ENCODE measurements around the gene COMT.
A peak's percentile ranks its signal among the peaks of the same experiment; 100 is the strongest.
"Not testable (repeated sequence)": the region's sequence is repeated elsewhere in the genome, so short reads cannot be mapped to it uniquely, and the experiment has no call there.

Gene COMT

GRCh38 chr22:19901577-19902244 is 39.9 kb upstream of the COMT start:
- Histone ChIP-seq H3K36me3 (ENCODE audit: insufficient read depth, low read length) (no peaks in the 10 kb centered on the region), H3K9ac (ENCODE audit: low read depth, low read length) (no peak overlapping the region), H3K27me3 (ENCODE audit: insufficient read depth, low read length) (no peaks in the 10 kb centered on the region), H3K4me1 (ENCODE audit: insufficient read depth, low read length) (peaks cover 10% of the 10 kb centered on the region; the same call in 1 of the 2 replicates), H3K4me3 (ENCODE audit: low read length) (no peak overlapping the region), H3K27ac (ENCODE audit: low read depth, low read length) (no peak overlapping the region), H3K9me3 (ENCODE audit: insufficient read depth, low read depth, low read length) (no peaks in the 10 kb centered on the region)
- WGBS = 91% methylated on average over 11 of the region's 11 CpGs

DNA sequence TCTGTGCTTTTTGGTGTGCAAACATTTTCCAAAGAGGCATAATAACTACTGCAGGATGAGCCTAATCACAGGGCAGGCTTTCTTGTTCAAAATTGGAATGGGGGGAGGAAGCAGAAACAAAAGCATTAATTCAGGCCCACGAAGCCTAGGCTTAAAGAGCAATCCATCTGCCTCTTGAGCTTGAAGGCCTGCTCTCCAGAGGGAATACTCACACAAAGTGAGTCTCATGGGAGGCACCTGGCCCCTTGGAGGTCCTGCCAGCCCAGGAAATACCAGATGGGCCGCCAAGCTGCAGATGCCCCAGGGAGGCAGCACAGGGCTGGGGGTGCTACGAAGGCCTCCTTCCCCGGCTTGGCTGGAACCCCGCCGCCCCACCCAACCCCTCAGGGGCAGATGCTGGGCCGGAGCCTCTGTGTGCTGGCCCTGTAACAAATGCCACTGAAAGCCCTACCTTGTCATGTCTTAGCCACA is 39.3 kb upstream of the COMT start:
- Histone ChIP-seq H3K27ac (ENCODE audit: low read depth, low read length) (no peak overlapping the region), H3K9me3 (ENCODE audit: insufficient read depth, low read depth, low read length) (no peaks in the 10 kb centered on the region), H3K36me3 (ENCODE audit: insufficient read depth, low read length) (no peaks in the 10 kb centered on the region), H3K27me3 (ENCODE audit: insufficient read depth, low read length) (no peaks in the 10 kb centered on the region), H3K9ac (ENCODE audit: low read depth, low read length) (no peak overlapping the region), H3K4me1 (ENCODE audit: insufficient read depth, low read length) (peaks cover 10% of the 10 kb centered on the region; the same call in 1 of the 2 replicates), H3K4me3 (ENCODE audit: low read length) (no peak overlapping the region)
- 90% methylated on average over 7 of the region's 7 CpGs for WGBS

DNA sequence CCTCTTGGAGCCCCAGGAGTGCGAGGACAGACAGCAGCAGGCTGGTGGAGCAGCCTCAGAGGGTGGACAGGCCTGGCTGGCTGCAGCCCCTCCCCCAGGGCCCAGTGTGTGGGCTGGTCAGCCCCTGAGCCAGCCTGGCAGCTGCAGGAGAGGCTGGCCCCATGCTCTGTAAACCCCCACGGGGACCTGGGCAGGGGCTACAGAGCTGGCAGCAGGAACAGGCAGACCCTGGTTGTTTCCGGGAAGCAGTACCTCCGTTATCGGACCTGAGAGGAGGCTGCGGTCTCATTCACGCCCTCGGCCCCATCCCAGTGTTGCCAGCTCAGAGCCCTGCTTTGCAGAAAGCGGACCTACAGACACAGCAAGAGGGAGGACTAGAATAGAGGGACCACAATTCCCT is 38.5 kb upstream of the COMT start:
- Histone ChIP-seq H3K4me1 (ENCODE audit: insufficient read depth, low read length) (peaks cover 10% of the 10 kb centered on the region; the same call in 1 of the 2 replicates), H3K27me3 (ENCODE audit: insufficient read depth, low read length) (no peaks in the 10 kb centered on the region), H3K36me3 (ENCODE audit: insufficient read depth, low read length) (no peaks in the 10 kb centered on the region), H3K4me3 (ENCODE audit: low read length) (no peak overlapping the region), H3K9ac (ENCODE audit: low read depth, low read length) (no peak overlapping the region), H3K9me3 (ENCODE audit: insufficient read depth, low read depth, low read length) (no peaks in the 10 kb centered on the region), H3K27ac (ENCODE audit: low read depth, low read length) (0 out of 2 replicates have a peak overlapping the region, but pooled peaks have one; percentile 12)
- WGBS = 80% methylated on average over 9 of the region's 9 CpGs

DNA sequence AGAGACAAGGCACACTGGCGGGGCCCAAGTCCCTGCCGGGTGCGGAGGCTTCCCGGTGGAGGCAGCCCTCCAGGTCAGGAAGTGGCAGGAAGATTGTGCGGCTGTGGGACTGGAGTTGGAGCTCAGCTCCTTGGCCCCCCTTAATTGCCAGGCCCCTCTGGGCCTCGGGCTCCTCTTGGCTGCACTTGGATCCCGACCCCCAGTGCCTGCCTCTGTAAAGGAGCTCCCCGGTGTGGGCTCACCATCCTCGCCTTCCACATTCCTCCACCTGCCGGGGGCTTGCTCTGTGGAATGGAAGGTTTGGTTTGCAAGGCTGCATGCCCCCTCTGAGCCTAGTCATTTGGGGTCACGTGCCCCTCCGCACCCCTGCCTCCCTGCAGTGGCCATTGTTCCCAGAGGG is 38.1 kb upstream of the COMT start:
- Histone ChIP-seq H3K4me1 (ENCODE audit: insufficient read depth, low read length) (peaks cover 10% of the 10 kb centered on the region; the same call in 1 of the 2 replicates), H3K4me3 (ENCODE audit: low read length) (no peak overlapping the region), H3K27me3 (ENCODE audit: insufficient read depth, low read length) (no peaks in the 10 kb centered on the region), H3K9ac (ENCODE audit: low read depth, low read length) (no peak overlapping the region), H3K36me3 (ENCODE audit: insufficient read depth, low read length) (no peaks in the 10 kb centered on the region), H3K9me3 (ENCODE audit: insufficient read depth, low read depth, low read length) (no peaks in the 10 kb centered on the region), H3K27ac (ENCODE audit: low read depth, low read length) (no peak overlapping the region)
- 78% methylated on average over 12 of the region's 12 CpGs for WGBS

DNA sequence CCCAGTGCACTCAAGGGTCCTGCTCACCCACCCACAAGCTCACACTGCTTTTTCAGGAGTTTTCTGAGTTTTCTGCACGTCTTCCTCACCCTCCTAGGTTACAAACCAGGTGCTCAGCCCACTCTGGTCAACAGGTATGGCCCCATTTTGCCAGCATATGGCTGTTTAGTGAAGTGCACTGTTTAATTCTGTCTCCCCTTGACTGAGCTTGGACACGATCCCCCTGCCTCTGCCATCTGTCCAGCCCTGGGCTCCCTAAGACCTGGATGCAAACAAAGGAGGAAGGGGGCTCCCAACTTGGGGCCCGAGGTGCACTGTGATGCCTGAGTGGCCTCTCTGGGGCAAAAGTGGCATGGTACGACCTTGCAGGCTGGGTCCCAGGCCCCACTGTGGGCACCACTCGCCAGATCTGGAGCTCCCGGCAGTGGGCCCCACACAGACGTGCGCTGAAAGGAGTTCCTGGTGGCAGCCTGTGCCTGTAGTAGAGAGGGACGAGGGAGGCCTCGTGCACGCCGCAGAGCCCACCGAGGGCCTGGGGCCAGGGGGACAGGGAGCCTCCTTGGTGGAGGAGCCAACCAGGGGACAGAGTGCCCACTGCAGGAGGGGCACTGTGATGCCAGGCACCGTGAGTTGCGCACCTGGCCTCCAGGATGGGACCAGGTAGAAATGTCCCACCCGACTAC is 37.3 kb upstream of the COMT start:
- Histone ChIP-seq H3K27ac (ENCODE audit: low read depth, low read length) (no peak overlapping the region), H3K27me3 (ENCODE audit: insufficient read depth, low read length) (no peaks in the 10 kb centered on the region), H3K4me1 (ENCODE audit: insufficient read depth, low read length) (peaks cover 10% of the 10 kb centered on the region; the same call in 1 of the 2 replicates), H3K4me3 (ENCODE audit: low read length) (no peak overlapping the region), H3K9me3 (ENCODE audit: insufficient read depth, low read depth, low read length) (no peaks in the 10 kb centered on the region), H3K9ac (ENCODE audit: low read depth, low read length) (no peak overlapping the region; the same call in 1 of the 2 replicates), H3K36me3 (ENCODE audit: insufficient read depth, low read length) (no peaks in the 10 kb centered on the region)
- 88% methylated on average over 16 of the region's 16 CpGs for WGBS

- WGBS = 93% methylated on average over 7 of the region's 7 CpGs
- H3K27ac ChIP-seq (ENCODE audit: low read depth, low read length) = no peak overlapping the region
- no peaks in the 10 kb centered on the region for H3K36me3 ChIP-seq (ENCODE audit: insufficient read depth, low read length)
- no peak overlapping the region for H3K4me3 ChIP-seq (ENCODE audit: low read length)
- no peaks in the 10 kb centered on the region for H3K27me3 ChIP-seq (ENCODE audit: insufficient read depth, low read length)
- H3K9me3 ChIP-seq (ENCODE audit: insufficient read depth, low read depth, low read length) = no peaks in the 10 kb centered on the region
- no peak overlapping the region for H3K9ac ChIP-seq (ENCODE audit: low read depth, low read length)
- peaks cover 10% of the 10 kb centered on the region; the same call in 1 of the 2 replicates for H3K4me1 ChIP-seq (ENCODE audit: insufficient read depth, low read length)
These were observed 36.6 kb upstream of the COMT start for GRCh38 chr22:19904935-19905334.

- H3K9me3 ChIP-seq (ENCODE audit: insufficient read depth, low read depth, low read length) = no peaks in the 10 kb centered on the region
- WGBS = 88% methylated on average over 21 of the region's 22 CpGs
- H3K27me3 ChIP-seq (ENCODE audit: insufficient read depth, low read length) = no peaks in the 10 kb centered on the region
These were observed 36.0 kb upstream of the COMT start for GRCh38 chr22:19905347-19906276.

GRCh38 chr22:19906864-19907263 is 34.7 kb upstream of the COMT start:
- not testable (repeated sequence) for H3K27me3 ChIP-seq (ENCODE audit: insufficient read depth, low read length); H3K4me3 ChIP-seq (ENCODE audit: low read length); H3K27ac ChIP-seq (ENCODE audit: low read depth, low read length); H3K9me3 ChIP-seq (ENCODE audit: insufficient read depth, low read depth, low read length); H3K36me3 ChIP-seq (ENCODE audit: insufficient read depth, low read length); H3K9ac ChIP-seq (ENCODE audit: low read depth, low read length)
- peaks cover 10% of the 10 kb centered on the region; the same call in 1 of the 2 replicates for H3K4me1 ChIP-seq (ENCODE audit: insufficient read depth, low read length)
- WGBS = 90% methylated on average over 25 of the region's 25 CpGs

More at GRCh38 chr22:19905347-19906276, 36.0 kb upstream of the COMT start:
- H3K4me3 ChIP-seq (ENCODE audit: low read length) = no peak overlapping the region
- H3K36me3 ChIP-seq (ENCODE audit: insufficient read depth, low read length) = no peaks in the 10 kb centered on the region
- H3K9ac ChIP-seq (ENCODE audit: low read depth, low read length) = no peak overlapping the region
- H3K4me1 ChIP-seq (ENCODE audit: insufficient read depth, low read length) = peaks cover 10% of the 10 kb centered on the region; the same call in 1 of the 2 replicates
- H3K27ac ChIP-seq (ENCODE audit: low read depth, low read length) = no peak overlapping the region

GRCh38 chr22:19907902-19908301 is 33.7 kb upstream of the COMT start:
- H3K9me3 ChIP-seq (ENCODE audit: insufficient read depth, low read depth, low read length); H3K4me1 ChIP-seq (ENCODE audit: insufficient read depth, low read length); H3K36me3 ChIP-seq (ENCODE audit: insufficient read depth, low read length); H3K27me3 ChIP-seq (ENCODE audit: insufficient read depth, low read length); H3K9ac ChIP-seq (ENCODE audit: low read depth, low read length); H3K4me3 ChIP-seq (ENCODE audit: low read length); H3K27ac ChIP-seq (ENCODE audit: low read depth, low read length): not testable (repeated sequence)
- WGBS = 86% methylated on average over 16 of the region's 16 CpGs

- Histone ChIP-seq H3K27ac (ENCODE audit: low read depth, low read length) (no peak overlapping the region), H3K27me3 (ENCODE audit: insufficient read depth, low read length) (no peaks in the 10 kb centered on the region), H3K36me3 (ENCODE audit: insufficient read depth, low read length) (peaks cover 10% of the 10 kb centered on the region), H3K4me3 (ENCODE audit: low read length) (no peak overlapping the region), H3K9me3 (ENCODE audit: insufficient read depth, low read depth, low read length) (no peaks in the 10 kb centered on the region; the same call in 1 of the 2 replicates), H3K9ac (ENCODE audit: low read depth, low read length) (no peak overlapping the region), H3K4me1 (ENCODE audit: insufficient read depth, low read length) (no peaks in the 10 kb centered on the region)
- 40% methylated on average over 6 of the region's 6 CpGs for WGBS
These were observed 32.0 kb upstream of the COMT start for GRCh38 chr22:19909350-19910179.
